HepG2 (cell line): ENCODE data around the gene VWA7. TPM values are rescaled to one million over a fixed set of nuclear protein-coding genes. Genes with fewer than 3 reads are reported as not detected.
A peak's percentile ranks its signal among the peaks of the same experiment; 100 is the strongest.

Experiments used
- ARNTL ChIP-seq: sonication (generic); formaldehyde crosslinking; IDR thresholded peaks from 2 replicates; pipeline ENCODE4 v1.4.0; 2020; ENCODE audit warnings: mild to moderate bottlenecking, missing genetic modification reagents
- CHD2 ChIP-seq: IDR thresholded peaks from 2 replicates; pipeline ENCODE4 v1.6.1; 2011; ENCODE audit warnings: low read depth, low read length, improper control_type of control experiment
- ELF4 ChIP-seq: sonication (generic); formaldehyde crosslinking; IDR thresholded peaks from 2 replicates; pipeline ENCODE4 v1.5.0; 2020; ENCODE audit warnings: missing genetic modification reagents, mild to moderate bottlenecking, moderate library complexity, borderline replicate concordance
- HMG20B ChIP-seq: conservative IDR thresholded peaks from 2 replicates; pipeline ENCODE4 v1.6.1; 2016; ENCODE audit warnings: missing genetic modification reagents, missing compliant biosample characterization
- HNF4A ChIP-seq: sonication (generic); formaldehyde crosslinking; IDR thresholded peaks from 2 replicates; pipeline ENCODE4 v1.4.0; 2020; ENCODE audit warnings: missing genetic modification reagents
- IRF2 ChIP-seq: IDR thresholded peaks from 2 replicates; pipeline ENCODE4 v1.6.1; 2018; ENCODE audit warnings: missing genetic modification reagents, missing compliant biosample characterization
- NAIF1 ChIP-seq: sonication (generic); formaldehyde crosslinking; IDR thresholded peaks from 2 replicates; pipeline ENCODE4 v1.5.0; 2020; ENCODE audit warnings: mild to moderate bottlenecking, missing genetic modification reagents, borderline replicate concordance
- NFE2L2 ChIP-seq: fragments of 150-350 bp; IDR thresholded peaks from 2 replicates; pipeline ENCODE4 v1.6.1; 2014; ENCODE audit warnings: low read length
- SMC3 ChIP-seq: IDR thresholded peaks from 2 replicates; pipeline ENCODE4 v1.6.1; 2011; ENCODE audit warnings: low read length, improper control_type of control experiment
- SRSF1 ChIP-seq: fragments of 200-400 bp; formaldehyde crosslinking; optimal IDR thresholded peaks from 2 replicates; pipeline ENCODE3; 2017; ENCODE audit warnings: mild to moderate bottlenecking, low read depth, low read length, moderate library complexity
- SYNCRIP ChIP-seq: fragments of 200-400 bp; formaldehyde crosslinking; IDR thresholded peaks from 2 replicates; pipeline ENCODE4 v1.6.1; 2018; ENCODE audit warnings: mild to moderate bottlenecking, low read depth, low read length; ENCODE audit not compliant: insufficient read depth
- TAF1 ChIP-seq: sonication (generic); formaldehyde crosslinking; IDR thresholded peaks from 2 replicates; pipeline ENCODE4 v1.4.0; 2020; ENCODE audit warnings: missing genetic modification reagents
- TOE1 ChIP-seq: sonication (generic); formaldehyde crosslinking; IDR thresholded peaks from 2 replicates; pipeline ENCODE4 v1.4.0; 2020; ENCODE audit warnings: mild to moderate bottlenecking, missing genetic modification reagents
- ZC3H13 ChIP-seq: sonication (generic); formaldehyde crosslinking; IDR thresholded peaks from 2 replicates; pipeline ENCODE4 v1.8.1; 2023; ENCODE audit warnings: mild to moderate bottlenecking, missing genetic modification reagents, moderate library complexity
- ZFP82 ChIP-seq: sonication (generic); formaldehyde crosslinking; IDR thresholded peaks from 2 replicates; pipeline ENCODE4 v1.5.1; 2020; ENCODE audit warnings: mild to moderate bottlenecking, missing genetic modification reagents, borderline replicate concordance
- ZNF136 ChIP-seq: sonication (generic); formaldehyde crosslinking; IDR thresholded peaks from 2 replicates; pipeline ENCODE4 v1.8.1; 2022; ENCODE audit warnings: low read depth, mild to moderate bottlenecking, moderate library complexity, missing genetic modification reagents
- ZNF337 ChIP-seq: sonication (generic); formaldehyde crosslinking; IDR thresholded peaks from 2 replicates; pipeline ENCODE4 v1.5.1; 2020; ENCODE audit warnings: missing genetic modification reagents, low read depth, mild to moderate bottlenecking, borderline replicate concordance
- ZNF547 ChIP-seq: sonication (generic); formaldehyde crosslinking; IDR thresholded peaks from 2 replicates; pipeline ENCODE4 v1.5.1; 2020; ENCODE audit warnings: mild to moderate bottlenecking, missing genetic modification reagents
- ZNF629 ChIP-seq: sonication (generic); formaldehyde crosslinking; conservative IDR thresholded peaks from 2 replicates; pipeline ENCODE4 v1.5.0; 2020; ENCODE audit warnings: missing genetic modification reagents
- ZNF761 ChIP-seq: sonication (generic); formaldehyde crosslinking; conservative IDR thresholded peaks from 2 replicates; pipeline ENCODE4 v1.4.0; 2020; ENCODE audit warnings: mild to moderate bottlenecking, missing genetic modification reagents
- polyA plus RNA-seq, 8 experiments: library from polyadenylated mRNA; depleted of rRNA in 3 of 8; stranded (reverse) in 7 of 8; unstranded in 1 of 8; fragments of >200 nt; fragmentation: Illumina TruSeq in 4 of 8; extraction: Trizol in 4 of 8; gene quantifications; 2 replicates each; pipeline versions ENCODE4 v1.2.1 to v1.2.3, GENCODE V29; 2011 to 2016; ENCODE audit warnings: low read depth in 4 of 8, missing spikeins in 1 of 8, mixed read lengths in 1 of 8; ENCODE audit not compliant: insufficient read depth in 1 of 8
- total RNA-seq, 5 experiments: library from RNA; depleted of rRNA; stranded (reverse); fragments of >200 nt; fragmentation: Illumina TruSeq; extraction: Trizol; gene quantifications; 2 replicates each; pipeline ENCODE4 v1.2.3, GENCODE V29; 2016; ENCODE audit warnings: low read depth in 1 of 5
- TF ChIP-seq, protein P1 (sequence below): sonication (generic); formaldehyde crosslinking; IDR thresholded peaks from 2 replicates; pipeline ENCODE4 v1.5.1; 2020; ENCODE audit warnings: missing genetic modification reagents, mild to moderate bottlenecking, borderline replicate concordance
- TF ChIP-seq, protein P2 (sequence below): sonication (generic); formaldehyde crosslinking; IDR thresholded peaks from 2 replicates; pipeline ENCODE4 v1.4.0; 2020; ENCODE audit warnings: mild to moderate bottlenecking, missing genetic modification reagents
- TF ChIP-seq, protein P3 (sequence below): IDR thresholded peaks from 2 replicates; pipeline ENCODE4 v1.6.1; 2016; ENCODE audit warnings: missing genetic modification reagents, missing compliant biosample characterization
- TF ChIP-seq, protein P4 (sequence below): sonication (generic); formaldehyde crosslinking; IDR thresholded peaks from 2 replicates; pipeline ENCODE4 v1.4.0; 2020; ENCODE audit warnings: missing genetic modification reagents

The VWA7 gene
- total and polyA plus RNA-seq, 2 of the 13 experiments (the other 11 are each of a cell fraction or from before 2014, with no cell fraction given) = 0.86 to 3.3 TPM

DNA sequence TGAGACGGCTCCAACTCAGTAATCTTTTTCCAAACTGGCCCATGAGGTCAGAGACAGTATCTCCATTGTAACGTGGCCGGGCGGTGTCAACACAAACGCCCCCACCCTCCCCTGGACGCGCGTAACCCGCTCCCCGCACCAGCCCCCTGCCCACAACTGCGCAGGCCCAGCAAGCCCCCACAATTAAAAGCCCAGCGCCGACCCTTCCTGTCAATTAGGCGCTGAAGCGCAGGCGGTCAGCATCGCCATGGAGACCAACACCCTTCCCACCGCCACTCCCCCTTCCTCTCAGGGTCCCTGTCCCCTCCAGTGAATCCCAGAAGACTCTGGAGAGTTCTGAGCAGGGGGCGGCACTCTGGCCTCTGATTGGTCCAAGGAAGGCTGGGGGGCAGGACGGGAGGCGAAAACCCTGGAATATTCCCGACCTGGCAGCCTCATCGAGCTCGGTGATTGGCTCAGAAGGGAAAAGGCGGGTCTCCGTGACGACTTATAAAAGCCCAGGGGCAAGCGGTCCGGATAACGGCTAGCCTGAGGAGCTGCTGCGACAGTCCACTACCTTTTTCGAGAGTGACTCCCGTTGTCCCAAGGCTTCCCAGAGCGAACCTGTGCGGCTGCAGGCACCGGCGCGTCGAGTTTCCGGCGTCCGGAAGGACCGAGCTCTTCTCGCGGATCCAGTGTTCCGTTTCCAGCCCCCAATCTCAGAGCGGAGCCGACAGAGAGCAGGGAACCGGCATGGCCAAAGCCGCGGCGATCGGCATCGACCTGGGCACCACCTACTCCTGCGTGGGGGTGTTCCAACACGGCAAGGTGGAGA is 38.1 kb upstream of the VWA7 start, which contains the start of the genes HSPA1A and HSPA1L (continued):
- TF ChIP-seq, protein P1, sequence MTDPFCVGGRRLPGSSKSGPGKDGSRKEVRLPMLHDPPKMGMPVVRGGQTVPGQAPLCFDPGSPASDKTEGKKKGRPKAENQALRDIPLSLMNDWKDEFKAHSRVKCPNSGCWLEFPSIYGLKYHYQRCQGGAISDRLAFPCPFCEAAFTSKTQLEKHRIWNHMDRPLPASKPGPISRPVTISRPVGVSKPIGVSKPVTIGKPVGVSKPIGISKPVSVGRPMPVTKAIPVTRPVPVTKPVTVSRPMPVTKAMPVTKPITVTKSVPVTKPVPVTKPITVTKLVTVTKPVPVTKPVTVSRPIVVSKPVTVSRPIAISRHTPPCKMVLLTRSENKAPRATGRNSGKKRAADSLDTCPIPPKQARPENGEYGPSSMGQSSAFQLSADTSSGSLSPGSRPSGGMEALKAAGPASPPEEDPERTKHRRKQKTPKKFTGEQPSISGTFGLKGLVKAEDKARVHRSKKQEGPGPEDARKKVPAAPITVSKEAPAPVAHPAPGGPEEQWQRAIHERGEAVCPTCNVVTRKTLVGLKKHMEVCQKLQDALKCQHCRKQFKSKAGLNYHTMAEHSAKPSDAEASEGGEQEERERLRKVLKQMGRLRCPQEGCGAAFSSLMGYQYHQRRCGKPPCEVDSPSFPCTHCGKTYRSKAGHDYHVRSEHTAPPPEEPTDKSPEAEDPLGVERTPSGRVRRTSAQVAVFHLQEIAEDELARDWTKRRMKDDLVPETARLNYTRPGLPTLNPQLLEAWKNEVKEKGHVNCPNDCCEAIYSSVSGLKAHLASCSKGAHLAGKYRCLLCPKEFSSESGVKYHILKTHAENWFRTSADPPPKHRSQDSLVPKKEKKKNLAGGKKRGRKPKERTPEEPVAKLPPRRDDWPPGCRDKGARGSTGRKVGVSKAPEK = no peak
- TF ChIP-seq ZNF547 = peak; percentile 89
- peak; percentile 65 for TF ChIP-seq SRSF1
- 0 out of 2 replicates have a peak, but pooled peaks have one; percentile 40 for TF ChIP-seq ZC3H13 (CRISPR knock-in tag)
- peak; percentile 88 for TF ChIP-seq TAF1 (CRISPR knock-in tag)
- no peak for TF ChIP-seq ZNF761 (CRISPR knock-in tag)
- TF ChIP-seq CHD2 = no peak
- TF ChIP-seq, protein P2, sequence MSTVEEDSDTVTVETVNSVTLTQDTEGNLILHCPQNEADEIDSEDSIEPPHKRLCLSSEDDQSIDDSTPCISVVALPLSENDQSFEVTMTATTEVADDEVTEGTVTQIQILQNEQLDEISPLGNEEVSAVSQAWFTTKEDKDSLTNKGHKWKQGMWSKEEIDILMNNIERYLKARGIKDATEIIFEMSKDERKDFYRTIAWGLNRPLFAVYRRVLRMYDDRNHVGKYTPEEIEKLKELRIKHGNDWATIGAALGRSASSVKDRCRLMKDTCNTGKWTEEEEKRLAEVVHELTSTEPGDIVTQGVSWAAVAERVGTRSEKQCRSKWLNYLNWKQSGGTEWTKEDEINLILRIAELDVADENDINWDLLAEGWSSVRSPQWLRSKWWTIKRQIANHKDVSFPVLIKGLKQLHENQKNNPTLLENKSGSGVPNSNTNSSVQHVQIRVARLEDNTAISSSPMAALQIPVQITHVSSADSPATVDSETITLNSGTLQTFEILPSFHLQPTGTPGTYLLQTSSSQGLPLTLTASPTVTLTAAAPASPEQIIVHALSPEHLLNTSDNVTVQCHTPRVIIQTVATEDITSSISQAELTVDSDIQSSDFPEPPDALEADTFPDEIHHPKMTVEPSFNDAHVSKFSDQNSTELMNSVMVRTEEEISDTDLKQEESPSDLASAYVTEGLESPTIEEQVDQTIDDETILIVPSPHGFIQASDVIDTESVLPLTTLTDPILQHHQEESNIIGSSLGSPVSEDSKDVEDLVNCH (CRISPR knock-in tag) = no peak
- TF ChIP-seq, protein P3, sequence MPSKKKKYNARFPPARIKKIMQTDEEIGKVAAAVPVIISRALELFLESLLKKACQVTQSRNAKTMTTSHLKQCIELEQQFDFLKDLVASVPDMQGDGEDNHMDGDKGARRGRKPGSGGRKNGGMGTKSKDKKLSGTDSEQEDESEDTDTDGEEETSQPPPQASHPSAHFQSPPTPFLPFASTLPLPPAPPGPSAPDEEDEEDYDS (CRISPR knock-in tag) = peak; percentile 98
- TF ChIP-seq SMC3 = no peak
- TF ChIP-seq ZNF136 (CRISPR knock-in tag) = 0 out of 2 replicates have a peak, but pooled peaks have one; percentile 58
- TF ChIP-seq NAIF1 (CRISPR knock-in tag) = no peak
- TF ChIP-seq, protein P4, sequence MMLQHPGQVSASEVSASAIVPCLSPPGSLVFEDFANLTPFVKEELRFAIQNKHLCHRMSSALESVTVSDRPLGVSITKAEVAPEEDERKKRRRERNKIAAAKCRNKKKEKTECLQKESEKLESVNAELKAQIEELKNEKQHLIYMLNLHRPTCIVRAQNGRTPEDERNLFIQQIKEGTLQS (CRISPR knock-in tag) = no peak
- TF ChIP-seq ZFP82 (CRISPR knock-in tag) = peak; percentile 76; the same call in 1 of the 2 replicates
- no peak for TF ChIP-seq HNF4A (CRISPR knock-in tag)
- no peak for TF ChIP-seq ARNTL
- TF ChIP-seq ZNF337 (CRISPR knock-in tag) = no peak
- TF ChIP-seq HMG20B (CRISPR knock-in tag) = peak; percentile 58; the same call in 1 of the 2 replicates
- TF ChIP-seq TOE1 = peak; percentile 72; the same call in 1 of the 2 replicates
- TF ChIP-seq SYNCRIP = no peak
- no peak for TF ChIP-seq ZNF629 (CRISPR knock-in tag)
- no peak for TF ChIP-seq NFE2L2
- TF ChIP-seq ELF4 (CRISPR knock-in tag) = no peak
- peak; percentile 64; the same call in 1 of the 2 replicates for TF ChIP-seq IRF2 (CRISPR knock-in tag)
